Erythroblast (primary cell): ENCODE results near the gene PITHD1.

Experiments
- GATA1 ChIP-seq: IDR thresholded peaks from 2 replicates; pipeline ENCODE4 v1.6.1; 2011; ENCODE audit warnings: low read depth, mild to moderate bottlenecking, control low read depth, low read length, moderate library complexity
- POLR2A ChIP-seq: IDR thresholded peaks from 2 replicates; pipeline ENCODE4 v1.6.1; 2011; ENCODE audit warnings: mild to moderate bottlenecking, low read length

- TF ChIP-seq POLR2A (no peak), GATA1 (no peak)
Observed at GRCh38 chr1:23797478-23798448, 19.5 kb downstream of the PITHD1 start.
